Stimulated activated CD8-positive, alpha-beta memory T cell treated with anti-CD3 and anti-CD28 coated beads, Interleukin-2, amount 100 ng/mL, for 1 hour (primary cell): ENCODE data around the gene MZF1.
A peak's percentile ranks its signal among the peaks of the same experiment; 100 is the strongest.
"Not testable (repeated sequence)": the region's sequence is repeated elsewhere in the genome, so short reads cannot be mapped to it uniquely, and the experiment has no call there.

Experiments used
- DNase-seq, 2 donors: peaks; one replicate each; pipeline ENCODE4 v3.0.0-alpha.2; 2020; ENCODE audit warnings: low read depth in 2 of 2

Gene MZF1

GRCh38 chr19:58572818-58573657 is at the start of gene MZF1:
Gene MZF1, minus strand, starts transcription at chr19:58573335. Its CDS starts 1,946 bp downstream, at chr19:58571389.
- peak; percentile 99 to 100 for DNase-seq

GRCh38 chr19:58607213-58607612 is 34.1 kb upstream of the MZF1 start:
- DNase-seq = not testable (repeated sequence)

GRCh38 chr19:58606251-58606896 is 33.2 kb upstream of the MZF1 start:
- not testable (repeated sequence) for DNase-seq

- DNase-seq = no peak
These were observed 13.1 kb upstream of the MZF1 start for GRCh38 chr19:58586133-58586765.

GRCh38 chr19:58585442-58586132 is 12.5 kb upstream of the MZF1 start:
- no peak for DNase-seq

- no peak for DNase-seq
These were observed 11.6 kb upstream of the MZF1 start for GRCh38 chr19:58584498-58585441.

- no peak for DNase-seq
These were observed 9.8 kb upstream of the MZF1 start for GRCh38 chr19:58582985-58583384.

- peak; percentile 80 to 83 for DNase-seq
These were observed 8.3 kb upstream of the MZF1 start for GRCh38 chr19:58581227-58582141.

GRCh38 chr19:58579473-58580142 is 6.5 kb upstream of the MZF1 start:
- no peak for DNase-seq

- no peak for DNase-seq
These were observed 5.1 kb upstream of the MZF1 start for GRCh38 chr19:58578012-58578925.

GRCh38 chr19:58577581-58577980 is 4.4 kb upstream of the MZF1 start:
- DNase-seq = not testable (repeated sequence)

- peak in 1 of 2 donors; percentile 55 for DNase-seq
These were observed 2.3 kb upstream of the MZF1 start for GRCh38 chr19:58575183-58576041.

- DNase-seq = no peak
These were observed 576 bp upstream of the MZF1 start for GRCh38 chr19:58573658-58574164.

- DNase-seq = no peak
These were observed 913 bp downstream of the MZF1 start for GRCh38 chr19:58572026-58572817.

GRCh38 chr19:58571575-58571947 is 1.6 kb downstream of the MZF1 start:
- DNase-seq = no peak
